SU-DHL-6 (cell line): ENCODE results near the gene HGFAC.

Source experiments
- CTCF ChIP-seq: fragments of 200-600 bp; sonication (generic); IDR thresholded peaks from one replicate; pipeline ENCODE4 v1.5.1; 2017; ENCODE audit warnings: antibody characterized with exemption, mild to moderate bottlenecking, low read length, moderate library complexity; ENCODE audit not compliant: insufficient read depth, poor library complexity, severe bottlenecking
- EZH2phosphoT487 ChIP-seq: fragments of 200-600 bp; sonication (generic), shearing (Covaris generic); conservative IDR thresholded peaks from 2 replicates; pipeline ENCODE4 v1.6.1; 2018; ENCODE audit warnings: mild to moderate bottlenecking, antibody characterized with exemption, low read length, moderate library complexity, mixed read lengths

GRCh38 chr4:3481783-3482393 is 40.1 kb downstream of the HGFAC start:
- no peak for TF ChIP-seq CTCF
- no peak for TF ChIP-seq EZH2phosphoT487
